ENCODE measurements around the gene GNAT2.

GRCh38 chr1:109613361-109614147 is 5.9 kb downstream of the GNAT2 start:
- TF ChIP-seq CTCF (conservative IDR thresholded peaks at IDR 0.05) = no peak
- TF ChIP-seq EZH2 (IDR thresholded peaks at IDR 0.05; ENCODE audit: low read depth) = no peak

Measured in PC-9 (cell line).